Peyer's patch (tissue), 4 donors: ENCODE results near the gene SYNPR. TPM values are rescaled to one million over a fixed set of nuclear protein-coding genes. Genes with fewer than 3 reads are reported as not detected.

Experiments
- DNase-seq, 3 donors: peaks; one replicate each; pipeline ENCODE4 v3.0.0-alpha.2; 2017 to 2019
- H3K27ac ChIP-seq, 4 donors: fragments of 200-600 bp; sonication (generic); one replicate each; pipeline ENCODE4 v1.5.1; 2016 to 2019
- H3K27me3 ChIP-seq, 2 donors: fragments of 200-600 bp; sonication (generic); one replicate each; pipeline ENCODE4 v1.5.1; 2019
- H3K36me3 ChIP-seq, 3 donors: fragments of 200-600 bp; sonication (generic); one replicate each; pipeline ENCODE4 v1.5.1; 2016 to 2019
- H3K4me1 ChIP-seq, 4 donors: fragments of 200-600 bp; sonication (generic); one replicate each; pipeline ENCODE4 v1.5.1; 2016 to 2019
- H3K4me3 ChIP-seq, 4 donors: fragments of 200-600 bp; sonication (generic); 1 replicate in 3 of 4; 2 replicates in 1 of 4; pipeline ENCODE4 v1.5.1; 2016 to 2019; ENCODE audit warnings: mild to moderate bottlenecking in 1 of 4
- H3K9me3 ChIP-seq, 4 donors: fragments of 200-600 bp; sonication (generic); one replicate each; pipeline ENCODE4 v1.5.1; 2016 to 2019; ENCODE audit warnings: mild to moderate bottlenecking in 1 of 4
- POLR2A ChIP-seq, 2 donors: fragments of 450-650 bp; IDR thresholded peaks; one replicate each; pipeline ENCODE4 v1.5.1; 2017; ENCODE audit warnings: antibody characterized with exemption in 2 of 2, mild to moderate bottlenecking in 2 of 2, moderate library complexity in 2 of 2
- total RNA-seq, 4 donors: library from RNA; depleted of rRNA; stranded (reverse); fragments of >200 nt; gene quantifications; one replicate each; pipeline ENCODE4 v1.1.0, GENCODE V29; 2016
- TF ChIP-seq, protein P1 (sequence below), 6 experiments: fragments of 450-650 bp in 4 of 6; fragments of 200-600 bp in 2 of 6; sonication (generic) in 1 of 6; IDR thresholded peaks; one replicate each; pipeline ENCODE4 v1.5.1; 2017 to 2019; ENCODE audit warnings: antibody characterized with exemption in 6 of 6, mild to moderate bottlenecking in 3 of 6, moderate library complexity in 1 of 6

SYNPR gene
- total RNA-seq: not detected

DNA sequence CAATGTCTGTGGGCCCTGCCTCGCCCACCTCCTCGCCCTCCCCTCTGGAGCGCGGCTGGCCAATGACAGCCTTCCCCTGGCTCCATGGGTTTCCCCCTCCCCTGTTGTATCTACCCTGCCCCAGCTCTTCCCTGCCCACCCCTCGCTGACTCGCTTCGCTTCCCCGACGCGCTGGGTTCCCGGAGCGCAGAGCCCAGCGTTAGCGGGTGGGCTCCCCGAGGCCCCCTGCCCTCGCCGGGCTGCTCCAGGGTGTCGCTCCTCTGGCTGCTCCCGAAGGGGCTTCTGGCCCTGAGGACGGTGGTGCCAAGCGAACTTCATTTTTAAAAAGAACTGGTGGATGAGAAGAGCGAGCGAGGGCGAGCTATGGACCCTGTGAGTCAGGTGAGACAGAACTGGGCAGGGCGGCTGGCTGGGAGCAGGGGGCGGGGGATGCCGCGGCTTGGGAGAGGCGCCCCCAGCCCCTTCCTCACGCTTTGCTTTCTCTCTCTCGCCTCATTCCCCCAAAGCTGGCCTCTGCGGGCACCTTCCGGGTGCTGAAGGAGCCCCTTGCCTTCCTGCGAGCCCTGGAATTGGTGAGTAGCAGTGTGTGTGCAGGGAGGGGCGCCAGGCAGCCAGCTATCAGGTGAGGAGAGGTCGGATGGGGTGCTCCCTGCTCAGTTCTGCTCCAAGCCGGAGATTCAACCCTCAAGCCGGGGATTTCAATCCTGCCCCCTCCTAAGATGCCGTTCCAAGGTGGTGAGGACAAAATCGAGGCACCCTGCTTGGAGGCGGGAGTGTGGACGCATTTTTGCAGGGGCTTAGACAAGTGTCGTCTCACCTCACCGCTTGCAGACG is at the start of gene SYNPR:
Gene SYNPR (plus strand): TSS at position 138 of the 834 bp plus-strand sequence.
- Histone ChIP-seq H3K36me3 (no peaks in the 10 kb centered on the region), H3K27me3 (peaks cover 0 to 12% of the 10 kb centered on the region in 2 donors), H3K4me3 (no peak within 1 kb of the TSS), H3K27ac (no peak within 1 kb of the TSS), H3K4me1 (no peaks in the 10 kb centered on the region), H3K9me3 (no peaks in the 10 kb centered on the region)
- TF ChIP-seq POLR2A (IDR thresholded peaks at IDR 0.05): no peak
- TF ChIP-seq, protein P1, sequence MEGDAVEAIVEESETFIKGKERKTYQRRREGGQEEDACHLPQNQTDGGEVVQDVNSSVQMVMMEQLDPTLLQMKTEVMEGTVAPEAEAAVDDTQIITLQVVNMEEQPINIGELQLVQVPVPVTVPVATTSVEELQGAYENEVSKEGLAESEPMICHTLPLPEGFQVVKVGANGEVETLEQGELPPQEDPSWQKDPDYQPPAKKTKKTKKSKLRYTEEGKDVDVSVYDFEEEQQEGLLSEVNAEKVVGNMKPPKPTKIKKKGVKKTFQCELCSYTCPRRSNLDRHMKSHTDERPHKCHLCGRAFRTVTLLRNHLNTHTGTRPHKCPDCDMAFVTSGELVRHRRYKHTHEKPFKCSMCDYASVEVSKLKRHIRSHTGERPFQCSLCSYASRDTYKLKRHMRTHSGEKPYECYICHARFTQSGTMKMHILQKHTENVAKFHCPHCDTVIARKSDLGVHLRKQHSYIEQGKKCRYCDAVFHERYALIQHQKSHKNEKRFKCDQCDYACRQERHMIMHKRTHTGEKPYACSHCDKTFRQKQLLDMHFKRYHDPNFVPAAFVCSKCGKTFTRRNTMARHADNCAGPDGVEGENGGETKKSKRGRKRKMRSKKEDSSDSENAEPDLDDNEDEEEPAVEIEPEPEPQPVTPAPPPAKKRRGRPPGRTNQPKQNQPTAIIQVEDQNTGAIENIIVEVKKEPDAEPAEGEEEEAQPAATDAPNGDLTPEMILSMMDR (IDR thresholded peaks at IDR 0.05): no peak
- DNase-seq: peak in 1 of 3 donors; percentile 23

DNA sequence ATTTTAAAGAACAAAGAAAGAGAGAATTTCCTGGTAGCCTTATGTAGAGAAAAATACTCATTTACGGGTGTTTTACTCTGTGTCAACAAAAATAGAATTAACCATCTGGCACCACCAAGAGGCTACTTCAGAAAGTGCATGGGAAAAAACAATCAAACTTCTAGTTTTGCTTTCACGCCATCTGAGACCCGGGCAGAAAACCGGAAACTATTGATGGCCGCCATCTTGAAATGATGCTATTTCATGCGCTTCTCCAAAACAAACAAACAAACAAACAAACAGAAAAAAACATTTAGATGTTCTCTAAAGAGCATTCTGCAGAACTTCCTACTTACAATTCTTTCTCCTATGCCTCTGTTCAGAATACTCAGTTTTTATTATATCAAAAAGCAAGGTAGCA is 49.4 kb upstream of the SYNPR start:
- no peak overlapping the region for H3K4me3 ChIP-seq
- no peak for DNase-seq
- H3K9me3 ChIP-seq: no peaks in the 10 kb centered on the region
- no peaks in the 10 kb centered on the region for H3K27me3 ChIP-seq
- H3K4me1 ChIP-seq: no peaks in the 10 kb centered on the region
- no peak overlapping the region for H3K27ac ChIP-seq
- TF ChIP-seq POLR2A (IDR thresholded peaks at IDR 0.05): no peak
- TF ChIP-seq, protein P1 (IDR thresholded peaks at IDR 0.05): peak in 4 of 6 experiments; percentile 23 to 64 (median 60)
- H3K36me3 ChIP-seq: no peaks in the 10 kb centered on the region

DNA sequence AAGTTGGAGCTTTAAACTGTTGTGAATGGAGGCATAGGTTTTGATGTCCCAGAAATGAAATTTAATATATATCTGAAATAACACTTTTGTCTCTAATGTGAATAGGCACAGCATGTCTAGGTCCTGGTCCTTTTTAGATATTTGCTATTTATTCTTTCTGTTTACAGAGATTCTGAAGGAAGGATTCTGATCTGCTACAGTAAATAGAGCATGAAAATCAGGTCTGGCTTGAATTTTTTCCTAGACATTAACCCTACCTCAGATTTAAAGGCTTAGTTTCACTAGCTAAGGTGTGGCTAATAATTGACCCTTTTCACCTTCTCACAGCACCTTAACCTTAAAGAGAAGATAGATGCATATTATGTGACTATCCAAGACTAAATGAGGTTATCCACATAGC is 48.0 kb upstream of the SYNPR start:
- H3K4me3 ChIP-seq: no peak overlapping the region
- no peaks in the 10 kb centered on the region for H3K36me3 ChIP-seq
- no peaks in the 10 kb centered on the region for H3K9me3 ChIP-seq
- DNase-seq: no peak
- no peaks in the 10 kb centered on the region for H3K4me1 ChIP-seq
- no peak overlapping the region for H3K27ac ChIP-seq
- H3K27me3 ChIP-seq: no peaks in the 10 kb centered on the region
- no peak for TF ChIP-seq POLR2A (IDR thresholded peaks at IDR 0.05)
- TF ChIP-seq, protein P1 (IDR thresholded peaks at IDR 0.05): no peak

DNA sequence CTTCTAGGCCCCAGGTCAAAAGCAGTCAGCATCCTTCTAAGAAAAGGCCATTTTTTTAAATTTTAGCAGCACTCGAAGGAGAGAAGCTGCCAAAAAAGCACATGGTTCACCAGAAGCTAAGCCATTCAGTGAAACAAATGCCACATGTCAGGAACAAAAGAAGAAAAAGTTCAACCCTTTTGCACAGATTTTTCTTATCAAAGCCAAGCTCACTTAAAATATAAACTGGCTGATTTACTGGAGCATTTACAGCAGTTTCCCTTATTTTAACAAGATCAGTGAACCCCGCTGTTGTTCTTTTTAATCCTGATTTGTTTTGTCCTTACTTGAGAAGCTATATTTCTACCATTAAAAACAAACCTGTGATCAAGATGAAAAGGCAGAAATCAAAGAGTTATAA is 46.5 kb upstream of the SYNPR start:
- no peaks in the 10 kb centered on the region for H3K9me3 ChIP-seq
- TF ChIP-seq, protein P1 (IDR thresholded peaks at IDR 0.05): no peak
- no peak for TF ChIP-seq POLR2A (IDR thresholded peaks at IDR 0.05)
- H3K4me1 ChIP-seq: no peaks in the 10 kb centered on the region
- no peak overlapping the region for H3K4me3 ChIP-seq
- no peaks in the 10 kb centered on the region for H3K27me3 ChIP-seq
- no peak overlapping the region for H3K27ac ChIP-seq
- no peak for DNase-seq
- no peaks in the 10 kb centered on the region for H3K36me3 ChIP-seq

DNA sequence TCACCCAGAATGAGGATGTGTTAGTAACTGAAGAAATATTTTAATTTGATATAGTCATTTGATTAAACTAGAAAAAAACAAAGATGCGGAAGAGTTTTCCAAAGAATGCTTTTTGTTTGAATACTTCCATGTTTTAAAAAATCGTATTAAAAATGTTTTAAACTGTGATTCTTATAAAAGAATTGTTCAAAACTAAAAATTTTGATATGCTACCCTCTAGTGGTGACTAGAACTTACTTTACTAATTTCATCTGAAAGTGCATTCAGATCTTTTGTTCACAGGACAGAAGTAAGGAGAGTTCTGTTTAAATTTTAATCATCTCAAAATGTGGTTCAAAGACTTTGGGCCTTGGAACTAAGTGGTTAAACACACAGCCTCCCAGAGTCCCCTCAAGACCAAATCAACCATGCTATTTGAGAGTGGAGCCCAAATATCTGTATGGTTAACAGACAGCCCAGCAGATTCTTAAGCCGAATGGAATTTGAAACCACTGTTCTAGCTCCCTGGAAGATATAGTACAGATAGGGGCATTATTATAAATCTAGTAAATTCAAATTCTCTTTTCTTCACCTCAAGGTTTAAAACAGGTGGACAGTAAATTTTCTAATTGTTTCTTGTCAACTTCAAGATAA is 45.2 kb upstream of the SYNPR start:
- Histone ChIP-seq H3K27ac (no peak overlapping the region), H3K9me3 (no peaks in the 10 kb centered on the region), H3K27me3 (no peaks in the 10 kb centered on the region), H3K4me3 (no peak overlapping the region), H3K36me3 (no peaks in the 10 kb centered on the region), H3K4me1 (no peaks in the 10 kb centered on the region)
- TF ChIP-seq, protein P1 (IDR thresholded peaks at IDR 0.05): peak in 2 of 6 experiments; percentile 11 to 15
- no peak for TF ChIP-seq POLR2A (IDR thresholded peaks at IDR 0.05)
- DNase-seq: no peak
